ENCODE data around the gene COL12A1.

Gene COL12A1

GRCh38 chr6:75094614-75095200 lies 111.1 kb downstream of the COL12A1 start:
- DNase-seq = no peak

- no peak for DNase-seq
Observed at GRCh38 chr6:75091467-75092190, 114.2 kb downstream of the COL12A1 start.

DNA sequence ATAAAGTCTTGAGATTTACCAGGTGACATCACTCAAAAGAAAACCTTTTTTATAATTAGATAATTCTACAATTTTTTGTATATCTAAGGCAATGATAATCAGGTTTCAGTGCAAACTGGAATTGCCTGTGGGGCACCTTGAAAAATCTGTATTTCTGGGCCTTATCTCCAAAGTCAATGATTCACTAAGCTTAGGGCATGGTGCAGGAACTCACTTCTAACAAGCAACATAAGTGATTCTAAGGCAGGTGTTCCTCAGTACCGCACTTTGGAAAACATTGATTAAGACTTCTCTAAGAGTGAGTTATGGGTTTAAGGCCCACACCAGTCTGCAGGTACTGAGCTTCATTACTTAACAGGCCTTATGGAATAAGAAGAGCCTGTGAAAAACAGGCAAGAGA lies 115.3 kb downstream of the COL12A1 start:
- no peak for DNase-seq

- no peak for DNase-seq
Observed at GRCh38 chr6:75089921-75090320, 115.9 kb downstream of the COL12A1 start.

GRCh38 chr6:75089151-75089897 lies 116.5 kb downstream of the COL12A1 start:
- DNase-seq = no peak

GRCh38 chr6:75085931-75086635 lies 119.8 kb downstream of the COL12A1 start:
- DNase-seq = no peak

DNA sequence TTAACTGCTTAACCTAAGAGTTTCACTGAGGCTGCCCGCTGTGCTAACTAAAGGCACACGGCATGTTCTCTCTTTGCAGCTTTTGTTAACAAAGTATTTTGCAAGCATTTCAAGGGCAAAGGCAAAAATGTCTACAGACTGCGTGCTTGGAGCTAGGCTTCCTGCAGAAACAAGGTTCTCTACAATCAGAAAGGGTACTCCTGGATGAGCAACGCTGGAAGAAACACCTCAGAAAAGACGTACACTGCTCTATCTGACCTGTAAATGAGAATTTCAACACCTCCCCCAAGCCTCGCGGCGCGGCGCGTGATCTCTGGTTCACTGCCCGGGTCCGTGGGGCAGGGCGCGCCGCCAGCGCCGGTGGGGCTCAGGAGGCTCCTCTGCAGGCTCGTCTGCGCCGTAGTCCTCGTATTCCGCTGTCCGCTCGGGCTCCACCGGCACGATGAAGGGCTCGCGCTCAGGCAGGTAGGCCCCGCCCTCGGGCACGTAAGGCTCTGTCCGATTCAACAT lies 120.9 kb downstream of the COL12A1 start:
- DNase-seq = no peak

GRCh38 chr6:75084018-75084417 lies 121.8 kb downstream of the COL12A1 start:
- no peak for DNase-seq

DNA sequence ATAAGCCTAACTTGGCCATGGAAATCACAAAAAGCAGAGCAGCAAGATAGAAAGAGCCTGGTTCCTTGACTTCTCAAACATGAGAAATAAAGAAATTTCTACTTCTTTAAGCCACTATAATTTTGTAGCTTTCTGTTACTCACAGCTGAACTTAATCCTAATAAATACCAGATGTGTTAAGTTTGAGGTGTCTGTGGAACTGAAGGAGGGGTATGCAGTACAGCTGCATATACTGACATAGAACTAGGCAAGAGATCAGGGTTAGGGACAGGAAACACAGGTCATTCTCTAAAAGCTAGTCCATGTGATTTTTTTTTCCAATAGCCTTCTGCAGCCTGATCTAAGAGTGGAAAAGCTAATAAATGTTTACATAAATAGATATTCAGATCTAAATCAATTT lies 123.9 kb downstream of the COL12A1 start:
- no peak for DNase-seq

- DNase-seq = no peak
Observed at GRCh38 chr6:75081047-75081446, 124.8 kb downstream of the COL12A1 start.

- DNase-seq = no peak
Observed at GRCh38 chr6:75079589-75079988, 126.3 kb downstream of the COL12A1 start.

GRCh38 chr6:75077701-75078100 lies 128.2 kb downstream of the COL12A1 start:
- no peak for DNase-seq

GRCh38 chr6:75076009-75076408 lies 129.8 kb downstream of the COL12A1 start:
- DNase-seq = no peak

DNA sequence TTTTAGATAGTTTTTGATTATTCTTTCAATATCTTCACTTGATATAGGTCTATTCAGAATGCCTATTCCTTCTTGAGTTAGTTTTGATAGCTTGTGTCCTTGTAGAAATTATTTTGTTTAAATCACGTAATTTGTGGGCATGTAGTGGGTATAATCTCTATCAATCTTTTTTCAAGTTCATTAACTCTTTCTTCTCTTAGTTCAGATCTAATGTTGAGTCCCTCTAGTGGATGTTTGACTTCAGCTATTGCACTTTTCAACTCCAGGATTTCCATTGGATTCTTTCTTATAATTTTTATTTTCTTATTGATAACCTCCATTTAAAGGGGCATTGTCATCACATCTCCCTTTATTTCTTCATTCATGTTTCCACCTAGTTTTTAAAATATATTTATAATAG lies 135.6 kb downstream of the COL12A1 start:
- DNase-seq = no peak

GRCh38 chr6:75065523-75065922 lies 140.3 kb downstream of the COL12A1 start:
- DNase-seq = no peak

DNA sequence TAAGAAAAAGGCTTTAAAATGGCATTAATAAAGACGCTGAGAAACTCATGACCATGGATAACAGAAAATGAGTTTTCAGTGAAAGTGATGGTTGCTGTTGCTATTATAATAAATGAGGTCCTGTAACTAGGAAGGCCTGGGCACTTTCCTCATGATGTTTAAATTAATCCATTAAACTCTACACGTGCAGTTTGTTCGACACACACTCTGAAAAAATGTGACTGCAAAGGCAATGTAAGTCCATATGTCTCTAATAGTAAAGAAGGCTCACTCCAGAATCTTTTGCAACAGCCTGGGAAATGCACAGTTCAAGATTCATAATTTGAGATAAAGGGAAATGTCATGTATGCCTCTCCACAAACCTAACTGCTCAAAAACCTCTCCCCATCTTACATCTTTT lies 153.4 kb downstream of the COL12A1 start:
- no peak for DNase-seq

GRCh38 chr6:75049308-75049707 lies 156.5 kb downstream of the COL12A1 start:
- DNase-seq = no peak

- DNase-seq = no peak
Observed at GRCh38 chr6:75044846-75045245, 161.0 kb downstream of the COL12A1 start.

DNA sequence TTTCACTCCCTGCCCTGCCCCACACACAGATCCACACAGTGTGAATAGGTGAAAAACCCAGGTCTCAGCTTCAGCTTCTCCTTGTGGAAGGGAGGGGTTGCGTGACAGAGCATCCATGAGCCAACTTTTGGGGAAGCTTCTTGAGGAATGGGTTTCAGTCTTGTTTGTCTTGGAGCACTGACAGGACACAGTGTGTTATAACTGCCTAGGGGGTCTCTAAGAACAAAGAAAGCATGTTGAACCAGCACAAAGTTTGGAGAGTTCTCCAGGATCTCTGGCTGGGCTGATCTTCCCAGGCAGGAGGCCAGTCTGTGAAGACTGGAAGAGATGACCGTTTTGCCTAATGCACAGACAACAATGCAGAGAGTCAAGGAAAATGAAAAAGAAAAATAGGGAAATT lies 164.5 kb downstream of the COL12A1 start:
- no peak for DNase-seq

All from stimulated activated CD4-positive, alpha-beta T cell treated with anti-CD3 and anti-CD28 coated beads, Interleukin-4, amount 100 ng/mL, for 1 hour (primary cell).